T-helper 9 cell (primary cell): Measurements from ENCODE around the gene OAF.

Experiments
- DNase-seq: peaks from one replicate; pipeline ENCODE4 v3.0.0-alpha.2; 2020

The OAF gene

DNA sequence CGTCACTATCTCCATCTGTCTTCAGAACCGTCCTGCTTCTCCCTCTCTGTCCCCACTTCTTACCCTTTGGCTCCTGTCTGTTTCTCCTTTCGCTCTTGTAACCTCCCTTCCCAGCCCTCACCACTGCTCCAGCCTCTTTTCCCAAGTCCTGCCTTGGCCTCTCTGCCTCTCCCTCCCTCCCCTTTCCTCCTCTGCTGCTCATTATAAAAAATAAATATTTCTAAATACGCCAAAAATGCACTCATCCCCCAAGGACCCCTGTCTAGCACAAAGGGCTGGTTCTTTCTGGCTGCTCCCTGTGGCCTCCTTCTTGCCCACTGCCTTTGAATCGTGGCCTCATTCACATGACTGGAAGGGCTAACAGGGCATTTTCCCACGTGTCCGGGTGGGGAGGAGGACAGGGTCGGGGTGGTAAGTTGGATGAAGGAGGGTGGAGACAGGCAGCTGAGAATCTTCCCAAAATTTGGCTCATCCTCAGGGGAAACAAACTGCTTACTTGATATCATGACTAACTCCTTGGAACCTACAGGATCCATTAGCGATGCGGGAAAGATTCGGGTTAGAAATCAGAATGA, 26.4 kb upstream of the OAF start:
- no peak for DNase-seq

DNA sequence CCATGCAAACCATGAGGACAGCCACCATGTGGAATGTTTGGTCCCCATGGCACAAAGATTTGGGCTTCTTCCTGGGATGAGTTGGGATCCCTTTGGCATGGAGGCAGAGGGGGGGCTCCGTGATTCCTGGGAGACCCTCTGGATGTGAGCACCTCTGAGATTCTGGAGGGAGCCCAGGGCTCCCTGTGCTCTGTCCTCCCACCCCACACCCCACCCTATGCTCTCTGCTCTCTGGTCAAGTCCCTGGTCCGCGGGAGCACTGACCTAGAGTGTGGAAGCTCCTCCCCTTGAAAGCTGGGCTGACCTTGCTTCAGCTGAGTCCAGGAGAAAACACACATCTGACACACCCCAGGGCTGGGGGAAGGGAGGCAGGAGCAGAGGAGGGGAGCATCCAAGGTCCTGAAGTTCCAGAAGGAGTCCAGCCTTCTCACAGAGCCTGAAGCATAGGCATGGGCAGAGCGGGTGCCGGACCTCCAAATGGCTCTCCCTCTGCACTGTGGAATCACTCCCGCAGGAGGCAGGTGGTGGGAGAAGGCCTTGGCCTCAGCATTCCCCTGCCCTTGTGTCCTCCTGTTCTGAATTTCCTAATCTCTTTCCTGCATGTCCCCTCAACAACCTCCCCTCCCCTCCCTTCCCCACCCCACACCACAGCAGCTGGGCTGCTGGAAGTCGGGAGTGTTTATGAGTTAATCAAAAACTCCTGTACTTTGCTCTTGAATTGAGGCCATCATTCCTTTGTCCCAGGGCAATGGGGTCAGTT, 25.7 kb upstream of the OAF start:
- DNase-seq = no peak

DNA sequence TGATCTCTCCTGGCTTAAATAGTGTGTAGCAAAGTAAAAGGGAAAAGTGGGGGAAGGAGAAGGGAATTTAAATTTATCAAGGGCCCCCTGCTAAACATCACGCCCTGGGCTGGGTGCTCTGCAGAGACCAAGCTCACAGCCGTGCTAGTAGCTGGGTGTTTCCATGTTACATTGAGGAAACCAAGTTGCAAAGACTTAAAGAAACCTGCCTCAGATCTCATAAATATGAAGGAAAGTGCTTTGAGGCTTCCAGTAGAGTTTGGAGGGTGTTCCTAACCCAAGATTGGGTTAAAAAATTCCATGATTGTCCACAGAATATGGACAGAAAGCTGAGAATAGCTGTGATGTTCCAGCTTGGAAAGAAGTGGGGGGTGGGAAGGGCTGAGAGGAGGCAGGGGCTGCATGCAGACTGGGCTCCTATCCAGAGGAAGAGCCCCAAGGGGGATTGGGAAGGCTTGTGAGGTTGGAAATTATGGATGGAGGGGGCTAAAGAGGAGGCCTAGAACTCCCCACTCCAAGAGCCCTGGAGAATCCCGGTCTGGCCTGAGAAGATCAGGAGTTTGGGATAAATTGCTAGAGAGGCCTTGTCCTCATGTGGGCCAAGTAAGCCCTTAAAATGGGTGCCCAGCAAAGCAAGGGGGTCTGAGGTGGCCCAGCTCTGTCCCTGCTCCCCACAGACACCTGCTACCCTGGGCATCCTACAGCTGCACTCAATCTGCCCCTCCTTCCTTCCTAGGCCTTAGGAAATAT, 25.0 kb upstream of the OAF start:
- no peak for DNase-seq

DNA sequence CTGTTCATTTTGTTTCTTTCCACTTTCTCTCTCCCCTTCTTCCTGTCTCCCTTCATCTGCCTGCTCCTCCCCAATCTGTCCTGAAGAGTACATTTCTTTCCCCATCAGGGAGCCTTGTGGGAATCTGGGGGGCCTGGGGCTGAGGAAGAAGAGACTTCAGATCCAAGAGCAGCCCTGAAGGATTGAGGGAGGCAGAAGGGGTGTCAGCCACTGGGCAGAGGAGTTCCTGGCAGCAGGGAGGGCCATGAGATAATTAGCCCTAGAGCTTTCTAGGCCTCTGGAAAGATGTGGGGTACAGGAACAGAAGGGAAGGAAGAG, 24.4 kb upstream of the OAF start:
- no peak for DNase-seq

DNA sequence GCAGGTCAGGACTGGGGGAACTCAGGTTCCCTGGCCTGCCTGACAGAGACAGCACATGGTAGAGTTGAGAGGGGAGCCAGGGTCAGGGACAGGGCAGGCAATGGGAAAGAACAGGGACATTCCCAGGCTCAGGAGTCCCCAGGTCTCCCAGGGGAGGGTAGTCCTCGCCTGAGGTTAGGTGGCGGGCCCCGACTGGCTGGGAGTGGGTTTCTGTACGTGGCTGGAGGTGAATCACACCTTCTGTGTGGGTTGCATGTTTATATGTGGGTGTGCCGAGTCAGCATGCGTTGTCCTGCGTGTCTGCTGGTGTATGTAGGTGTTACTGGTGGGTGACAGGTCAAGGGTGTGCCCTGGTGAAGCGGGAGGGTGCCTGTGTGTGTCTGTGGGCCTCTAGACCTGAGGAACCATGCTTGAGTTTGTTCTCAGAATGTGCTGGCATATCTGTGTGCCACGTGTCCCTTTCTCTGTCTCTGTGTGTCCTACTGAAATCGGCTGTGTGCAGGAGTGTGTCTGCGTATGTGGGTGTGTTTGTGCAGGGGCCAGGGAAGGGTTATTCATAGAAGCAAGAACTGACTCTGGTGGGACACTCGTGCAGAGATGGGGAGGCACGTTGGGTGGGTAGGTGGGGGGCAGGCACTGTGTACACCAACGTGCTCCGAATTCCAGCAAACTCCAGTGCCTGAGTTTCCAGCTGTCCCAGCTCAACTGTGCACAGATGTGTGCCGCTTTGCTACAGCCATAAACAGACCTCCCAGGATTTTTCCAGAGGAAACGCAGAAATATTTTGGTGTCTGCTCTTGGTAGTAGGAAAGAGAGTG, 23.8 kb upstream of the OAF start:
- no peak for DNase-seq

- DNase-seq = no peak
These were observed 22.5 kb upstream of the OAF start for GRCh38 chr11:120188371-120188770.

- no peak for DNase-seq
These were observed 21.9 kb upstream of the OAF start for GRCh38 chr11:120188811-120189455.

GRCh38 chr11:120191058-120191457, 19.8 kb upstream of the OAF start:
- DNase-seq = no peak

DNA sequence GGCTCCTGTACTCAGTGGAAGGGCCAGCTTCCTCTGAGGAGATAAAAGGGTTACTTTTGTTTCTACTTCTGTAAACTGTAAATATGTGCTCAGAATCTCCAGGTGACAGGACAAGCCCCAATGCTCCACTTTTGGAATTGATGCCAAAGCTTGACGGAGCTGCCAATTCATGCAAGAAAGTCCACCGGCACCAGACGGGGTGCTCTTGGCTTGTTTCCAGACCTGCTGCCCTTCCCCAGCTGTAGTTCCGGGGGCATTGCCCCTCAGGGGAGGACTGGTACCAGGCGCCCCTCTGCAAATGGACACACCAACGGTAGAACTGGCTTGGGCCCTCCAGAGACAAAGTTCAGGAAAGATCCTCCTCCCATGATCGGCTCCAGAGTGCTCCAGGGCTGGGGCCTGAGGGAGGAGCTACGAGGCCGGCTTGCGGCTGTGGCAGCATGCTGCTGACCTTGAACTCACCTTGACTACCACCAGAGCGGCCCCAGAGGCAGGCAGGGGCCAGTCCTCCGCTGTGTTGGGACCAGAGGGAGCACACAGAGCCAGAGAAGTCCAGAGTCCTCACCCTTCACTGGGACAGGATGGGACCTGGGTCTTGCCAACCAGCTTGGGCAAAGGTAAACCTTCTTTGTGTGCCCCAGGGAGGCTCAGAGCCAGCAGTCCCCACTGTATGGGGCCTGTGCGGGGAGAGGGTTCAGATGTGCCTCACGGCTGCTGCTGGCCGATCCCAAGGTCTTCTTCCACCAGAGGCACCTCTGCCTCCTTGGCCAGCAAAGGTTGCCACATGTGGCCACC, 17.8 kb upstream of the OAF start:
- DNase-seq = no peak

DNA sequence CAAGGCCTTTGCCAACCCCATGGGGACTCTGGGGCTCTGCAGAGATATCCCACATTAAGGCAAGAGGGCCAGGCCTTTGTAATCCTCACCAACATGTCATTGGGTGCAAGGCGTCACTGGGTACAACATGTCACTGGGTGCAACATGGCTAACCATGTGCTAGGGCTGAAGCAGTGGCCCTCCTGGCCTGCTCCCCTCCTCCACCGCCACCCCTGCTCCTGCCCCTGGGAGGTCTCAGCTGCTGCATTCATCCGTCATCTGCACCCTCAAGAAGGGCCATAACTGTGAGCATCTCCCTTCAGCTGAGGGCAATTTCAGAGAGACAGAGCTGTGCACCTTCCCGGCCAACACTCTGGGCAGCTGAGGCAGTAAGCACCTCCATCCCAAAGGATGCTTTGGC, 16.7 kb upstream of the OAF start:
- no peak for DNase-seq

DNA sequence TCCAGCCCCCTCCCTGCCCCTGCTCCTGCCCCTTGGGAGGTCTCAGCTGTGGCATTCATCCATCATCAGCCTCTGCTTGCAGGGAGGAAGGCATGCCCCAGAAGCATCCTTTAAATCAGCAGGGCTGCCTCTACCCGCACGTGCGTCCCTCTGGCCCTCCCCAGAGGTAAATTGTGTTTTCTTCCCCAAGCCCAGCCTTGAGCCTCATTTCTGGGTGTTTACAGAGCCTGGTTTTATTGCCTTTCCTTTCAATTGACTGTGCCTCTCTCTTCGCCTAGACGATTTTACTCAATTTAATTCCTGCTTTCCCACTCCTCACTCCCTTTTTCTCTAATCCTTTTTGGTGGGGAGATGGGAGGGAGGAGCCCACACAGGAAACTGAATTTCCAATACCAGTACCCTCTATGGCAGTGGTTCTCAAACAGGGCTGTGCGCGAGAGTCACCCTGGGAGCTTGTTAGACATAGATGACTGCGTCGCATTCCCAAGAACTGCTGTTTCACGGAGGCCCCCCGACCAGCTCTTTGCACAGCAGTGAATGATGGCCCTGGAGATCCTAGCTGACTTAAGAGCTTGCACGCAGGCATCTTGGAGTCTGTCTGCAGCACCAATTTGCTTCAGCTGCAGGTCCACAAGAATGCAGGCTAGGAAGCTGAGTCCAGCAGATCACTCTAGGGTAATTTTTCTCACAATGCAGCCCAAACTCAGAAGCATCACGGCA, 15.1 kb upstream of the OAF start:
- no peak for DNase-seq

DNA sequence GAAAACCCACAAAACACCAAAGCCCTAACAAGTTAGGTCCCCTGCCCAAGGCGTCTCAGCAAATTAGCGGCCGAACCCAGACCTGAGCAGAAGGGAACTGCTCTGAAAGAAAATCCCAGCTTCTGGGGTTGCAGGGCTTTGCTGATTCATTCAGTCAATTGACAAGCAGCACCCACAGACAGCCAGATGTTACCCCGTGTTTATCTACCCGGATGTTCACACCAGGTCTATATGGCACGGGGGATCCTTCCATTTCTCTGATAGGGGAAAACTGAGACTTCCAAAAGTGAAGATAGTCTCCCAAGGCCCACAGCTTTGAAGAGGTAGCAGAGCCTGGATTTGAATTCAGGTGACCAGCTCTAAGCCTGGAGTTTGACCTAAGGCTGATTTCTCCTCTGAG, 14.0 kb upstream of the OAF start:
- DNase-seq = no peak

GRCh38 chr11:120197251-120197891, 13.5 kb upstream of the OAF start:
- DNase-seq = no peak

- DNase-seq = no peak
These were observed 12.9 kb upstream of the OAF start for GRCh38 chr11:120197977-120198376.

- no peak for DNase-seq
These were observed 12.4 kb upstream of the OAF start for GRCh38 chr11:120198403-120198786.

GRCh38 chr11:120198787-120199469, 11.9 kb upstream of the OAF start:
- DNase-seq = no peak

DNA sequence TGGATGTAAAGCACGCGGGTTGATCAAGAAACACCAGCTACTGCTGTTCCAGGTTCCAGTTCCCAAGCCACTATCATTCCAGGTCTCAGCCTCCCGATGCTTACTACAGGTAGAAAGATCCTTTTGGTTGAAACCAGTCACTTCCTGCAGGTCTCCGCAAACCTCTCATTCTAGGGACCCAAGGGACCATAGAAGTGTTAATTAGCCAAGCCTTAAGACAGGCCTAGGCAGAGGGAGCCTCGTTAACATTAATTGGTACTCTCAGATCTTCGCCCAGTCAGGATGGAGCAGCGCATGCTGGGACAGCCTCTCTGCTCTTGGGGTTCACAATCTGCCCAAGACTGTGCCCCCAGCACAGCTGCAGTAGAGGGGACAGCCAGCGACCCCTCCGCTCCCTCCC, 11.2 kb upstream of the OAF start:
- no peak for DNase-seq

DNA sequence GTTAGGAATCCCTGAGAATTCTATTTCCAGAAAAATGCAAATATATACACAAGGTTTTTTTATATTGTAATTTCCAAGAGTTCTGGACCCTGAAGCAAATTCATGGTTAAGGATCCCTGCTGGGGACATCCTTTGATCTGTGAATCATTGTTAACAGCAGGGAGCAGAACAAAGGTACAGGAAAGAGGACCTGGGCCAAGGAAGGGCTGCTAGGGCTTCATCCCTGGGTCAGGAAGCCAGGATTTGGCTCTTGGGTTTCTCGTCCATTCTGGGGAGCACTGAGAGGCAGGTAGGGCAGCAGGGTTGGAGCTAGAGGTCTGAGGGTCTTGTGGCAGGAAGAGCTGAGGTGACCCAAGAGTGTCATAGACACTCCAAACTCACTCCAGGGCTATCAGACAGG, 10.2 kb upstream of the OAF start:
- DNase-seq = no peak

DNA sequence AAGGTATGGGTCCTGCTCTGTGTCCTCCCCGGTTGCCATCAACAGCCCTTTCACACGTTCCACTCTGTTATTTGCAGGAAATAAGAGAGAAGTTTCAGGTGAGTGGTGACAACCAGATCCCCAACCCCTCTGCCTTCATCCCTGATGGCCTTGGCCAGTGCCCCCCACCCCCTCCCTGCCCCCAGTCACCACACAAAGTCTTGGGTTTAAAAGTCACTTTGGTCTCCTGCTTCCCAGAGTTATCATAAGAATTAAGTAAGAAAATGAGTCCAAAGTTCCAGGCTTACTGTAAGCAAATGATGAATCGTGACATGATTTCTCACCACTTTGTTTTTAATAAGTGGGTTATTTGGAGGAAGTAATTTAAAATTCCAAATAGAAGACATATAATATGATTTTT, 9.2 kb upstream of the OAF start:
- DNase-seq = no peak

GRCh38 chr11:120203626-120204025, 7.2 kb upstream of the OAF start:
- no peak for DNase-seq
